Gastroesophageal sphincter (tissue), 4 donors: ENCODE results near the gene IL7R. TPM values are rescaled to one million over a fixed set of nuclear protein-coding genes. Genes with fewer than 3 reads are reported as not detected.

Experiments
- ATAC-seq: fragments of 150-250 bp; one replicate; pipeline ENCODE4 v1.9.1; 2016; ENCODE audit warnings: mild to moderate bottlenecking, moderate library complexity
- H3K27ac ChIP-seq, 4 donors: fragments of 200-600 bp; sonication (generic) in 3 of 4; 1 replicate in 3 of 4; 2 replicates in 1 of 4; pipeline ENCODE4 v1.5.1; 2016 to 2019
- H3K27me3 ChIP-seq: fragments of 200-600 bp; sonication (generic); one replicate; pipeline ENCODE4 v1.5.1; 2019
- H3K36me3 ChIP-seq, 2 donors: fragments of 200-600 bp; sonication (generic); one replicate each; pipeline ENCODE4 v1.5.1; 2019; ENCODE audit warnings: control low read depth in 1 of 2
- H3K4me1 ChIP-seq, 3 donors: fragments of 200-600 bp; sonication (generic); 1 replicate in 2 of 3; 2 replicates in 1 of 3; pipeline ENCODE4 v1.5.1; 2016 to 2019; ENCODE audit warnings: control low read depth in 2 of 3
- H3K4me3 ChIP-seq, 2 donors: fragments of 200-600 bp; sonication (generic); one replicate each; pipeline ENCODE4 v1.5.1; 2019; ENCODE audit warnings: mild to moderate bottlenecking in 1 of 2, moderate library complexity in 1 of 2
- H3K9me3 ChIP-seq, 3 donors: fragments of 200-600 bp; sonication (generic); one replicate each; pipeline ENCODE4 v1.5.1; 2017 to 2019; ENCODE audit warnings: control low read depth in 2 of 3
- CTCF ChIP-seq, 4 experiments: fragments of 200-600 bp in 2 of 4; fragments of 450-650 bp in 2 of 4; sonication (generic) in 1 of 4; IDR thresholded peaks; one replicate each; pipeline ENCODE4 v1.5.1; 2017 to 2019; ENCODE audit warnings: antibody characterized with exemption in 4 of 4, mild to moderate bottlenecking in 2 of 4, moderate library complexity in 2 of 4
- EP300 ChIP-seq: sonication (generic); formaldehyde crosslinking; IDR thresholded peaks from one replicate; pipeline ENCODE4 v1.6.1; 2017; ENCODE audit warnings: antibody characterized with exemption, mild to moderate bottlenecking
- POLR2A ChIP-seq, 2 donors: fragments of 450-650 bp; IDR thresholded peaks; one replicate each; pipeline ENCODE4 v1.6.1; 2017; ENCODE audit warnings: antibody characterized with exemption in 2 of 2, mild to moderate bottlenecking in 2 of 2, moderate library complexity in 1 of 2
- POLR2AphosphoS5 ChIP-seq: sonication (generic); formaldehyde crosslinking; IDR thresholded peaks from one replicate; pipeline ENCODE4 v1.6.1; 2017; ENCODE audit warnings: antibody characterized with exemption
- WGBS, 2 donors: methylation state at CpG; one replicate each; pipeline ENCODE4 v1.1.5; 2018; ENCODE audit warnings: low coverage in 1 of 2; 5-methylcytosine and 5-hydroxymethylcytosine counted together
- total RNA-seq, 4 donors: library from RNA; depleted of rRNA; stranded (reverse); fragments of >200 nt; gene quantifications; one replicate each; pipeline ENCODE4 v1.1.0, GENCODE V29; 2016

Gene IL7R
- total RNA-seq, 4 donors from 2014 or later, result 1.1 to 10.1 (median 4.0) TPM

DNA sequence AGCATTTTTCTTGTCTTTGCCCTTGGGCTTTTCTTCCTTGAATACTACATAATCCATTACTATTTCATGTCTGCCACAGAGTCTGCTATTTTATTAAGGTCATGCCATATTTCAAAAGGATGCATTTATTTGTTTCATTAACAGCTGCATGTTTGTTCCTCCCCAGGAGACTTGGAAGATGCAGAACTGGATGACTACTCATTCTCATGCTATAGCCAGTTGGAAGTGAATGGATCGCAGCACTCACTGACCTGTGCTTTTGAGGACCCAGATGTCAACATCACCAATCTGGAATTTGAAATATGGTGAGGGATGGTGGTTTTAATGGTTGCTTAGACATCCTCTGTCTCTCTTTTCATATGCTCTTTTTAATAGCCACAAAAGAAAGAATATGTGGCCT is 4.0 kb downstream of the IL7R start:
- no peaks in the 10 kb centered on the region for H3K36me3 ChIP-seq
- no peak for ATAC-seq
- no peaks in the 10 kb centered on the region for H3K27me3 ChIP-seq
- no peaks in the 10 kb centered on the region for H3K4me1 ChIP-seq
- H3K27ac ChIP-seq, result no peak overlapping the region
- TF ChIP-seq CTCF (IDR thresholded peaks at IDR 0.05), result no peak
- no peak for TF ChIP-seq POLR2AphosphoS5
- no peak for TF ChIP-seq EP300
- no peak for TF ChIP-seq POLR2A (IDR thresholded peaks at IDR 0.05)
- no peaks in the 10 kb centered on the region for H3K9me3 ChIP-seq
- H3K4me3 ChIP-seq, result no peak overlapping the region
- 83 to 88% methylated on average over 1 of the region's 1 CpG for WGBS, 2 donors

GRCh38 chr5:35861718-35862117 is 5.0 kb downstream of the IL7R start:
- TF ChIP-seq EP300 (no peak), CTCF (IDR thresholded peaks at IDR 0.05) (no peak), POLR2A (IDR thresholded peaks at IDR 0.05) (no peak), POLR2AphosphoS5 (no peak)
- no peak for ATAC-seq
- Histone ChIP-seq H3K4me3 (no peak overlapping the region), H3K27me3 (no peaks in the 10 kb centered on the region), H3K27ac (no peak overlapping the region), H3K9me3 (no peaks in the 10 kb centered on the region), H3K36me3 (no peaks in the 10 kb centered on the region), H3K4me1 (no peaks in the 10 kb centered on the region)
- WGBS, 2 donors, result 64 to 90% methylated on average over 1 of the region's 1 CpG

DNA sequence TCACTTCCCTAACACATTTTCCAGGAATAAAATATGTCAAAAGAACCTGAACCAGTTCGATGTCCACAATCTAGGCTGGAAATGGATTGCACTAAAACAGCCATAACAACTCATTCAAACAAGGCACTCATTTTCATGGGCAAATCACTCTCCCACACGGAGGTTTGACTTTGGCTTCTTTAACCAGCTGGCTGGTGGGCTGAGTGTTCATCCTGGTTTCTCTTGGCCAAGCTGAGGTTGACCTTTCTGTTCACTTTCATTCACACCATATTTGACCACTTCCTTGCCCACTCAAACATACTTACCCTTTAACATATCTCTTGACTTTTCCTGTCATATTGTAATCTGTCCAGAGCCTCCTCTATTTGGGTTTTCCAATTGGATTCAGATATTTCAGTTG is 5.4 kb downstream of the IL7R start:
- Histone ChIP-seq H3K4me3 (no peak overlapping the region), H3K36me3 (no peaks in the 10 kb centered on the region), H3K27me3 (no peaks in the 10 kb centered on the region), H3K9me3 (no peaks in the 10 kb centered on the region), H3K27ac (no peak overlapping the region), H3K4me1 (no peaks in the 10 kb centered on the region)
- ATAC-seq, result no peak
- TF ChIP-seq POLR2AphosphoS5, result no peak
- TF ChIP-seq EP300, result no peak
- no peak for TF ChIP-seq POLR2A (IDR thresholded peaks at IDR 0.05)
- WGBS, 2 donors, result 68% methylated on average over 2 of the region's 2 CpGs

GRCh38 chr5:35863159-35863558 is 6.5 kb downstream of the IL7R start:
- Histone ChIP-seq H3K36me3 (no peaks in the 10 kb centered on the region), H3K27ac (no peak overlapping the region), H3K27me3 (no peaks in the 10 kb centered on the region), H3K9me3 (no peaks in the 10 kb centered on the region), H3K4me3 (no peak overlapping the region), H3K4me1 (no peaks in the 10 kb centered on the region)
- no peak for ATAC-seq
- 81 to 88% methylated on average over 3 of the region's 3 CpGs for WGBS, 2 donors
- TF ChIP-seq POLR2AphosphoS5 (no peak), CTCF (IDR thresholded peaks at IDR 0.05) (no peak), EP300 (no peak), POLR2A (IDR thresholded peaks at IDR 0.05) (no peak)

DNA sequence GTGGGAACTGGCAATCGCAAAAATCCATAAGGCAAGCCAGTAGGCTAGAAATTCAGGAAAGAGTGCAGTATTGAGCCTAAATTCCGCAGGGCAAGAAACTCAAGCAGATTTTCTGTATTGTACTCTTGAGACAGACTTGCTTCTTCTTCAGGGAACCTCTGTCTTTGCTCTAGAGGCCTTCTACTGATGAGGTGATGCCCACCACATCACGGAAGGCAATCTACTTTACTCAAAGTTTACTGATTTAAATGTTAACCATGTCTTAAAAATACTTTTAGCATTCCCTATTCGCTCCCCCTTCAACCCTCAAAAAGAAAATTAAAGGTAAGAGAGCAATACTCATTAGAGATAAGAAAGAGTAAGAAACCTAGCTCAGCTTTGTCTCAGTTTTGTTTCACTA is 11.3 kb downstream of the IL7R start:
- H3K36me3 ChIP-seq, result no peaks in the 10 kb centered on the region
- H3K27ac ChIP-seq, result no peak overlapping the region
- no peak overlapping the region for H3K4me3 ChIP-seq
- TF ChIP-seq EP300 (no peak), POLR2AphosphoS5 (no peak), CTCF (IDR thresholded peaks at IDR 0.05) (no peak), POLR2A (IDR thresholded peaks at IDR 0.05) (no peak)
- no peak for ATAC-seq
- H3K9me3 ChIP-seq, result no peaks in the 10 kb centered on the region
- H3K4me1 ChIP-seq, result no peaks in the 10 kb centered on the region
- WGBS, 2 donors, result 81 to 89% methylated on average over 3 to 4 of the region's 4 CpGs
- no peaks in the 10 kb centered on the region for H3K27me3 ChIP-seq
